Right lobe of liver (tissue), 4 donors: ENCODE data around the gene CREBBP.

Experiments
- CTCF ChIP-seq, 4 donors: fragments of 200-600 bp in 3 of 4; fragments of 450-650 bp in 1 of 4; IDR thresholded peaks; one replicate each; pipeline versions ENCODE4 v1.5.1 to v1.8.0; 2016 to 2022; ENCODE audit warnings: antibody characterized with exemption in 4 of 4, mild to moderate bottlenecking in 2 of 4
- POLR2A ChIP-seq: fragments of 450-650 bp; IDR thresholded peaks from one replicate; pipeline ENCODE4 v1.6.1; 2017; ENCODE audit warnings: antibody characterized with exemption, mild to moderate bottlenecking
- donor health status: DM: no; HTN: no; CAD: no.
- donor health status: DM: no; HTN: no; CAD: no.
- donor health status: DM: no; HTN: yes; CAD: no.

DNA sequence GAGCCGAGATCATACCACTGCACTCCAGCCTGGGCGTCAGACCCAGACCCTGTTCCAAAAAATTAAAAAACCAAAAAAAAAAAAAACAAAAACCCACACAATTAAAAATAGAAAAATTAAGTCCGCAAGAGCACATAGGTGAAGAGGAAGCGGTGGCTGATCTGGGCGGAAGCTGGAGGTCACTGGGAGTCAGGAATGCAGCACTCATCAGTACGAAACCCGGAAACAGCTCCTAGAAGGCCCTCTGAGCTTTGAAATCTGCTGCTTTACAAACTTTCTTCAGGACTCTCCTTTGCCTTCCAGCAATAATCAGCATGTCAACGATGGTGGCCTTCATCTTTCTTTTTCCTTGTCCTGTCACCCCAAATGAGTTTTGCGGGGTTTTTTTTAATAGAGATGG lies 192.7 kb downstream of the CREBBP start:
- TF ChIP-seq CTCF (IDR thresholded peaks at IDR 0.05): no peak
- TF ChIP-seq POLR2A: no peak
